ENCODE results near the gene TENM3.

TENM3 gene

DNA sequence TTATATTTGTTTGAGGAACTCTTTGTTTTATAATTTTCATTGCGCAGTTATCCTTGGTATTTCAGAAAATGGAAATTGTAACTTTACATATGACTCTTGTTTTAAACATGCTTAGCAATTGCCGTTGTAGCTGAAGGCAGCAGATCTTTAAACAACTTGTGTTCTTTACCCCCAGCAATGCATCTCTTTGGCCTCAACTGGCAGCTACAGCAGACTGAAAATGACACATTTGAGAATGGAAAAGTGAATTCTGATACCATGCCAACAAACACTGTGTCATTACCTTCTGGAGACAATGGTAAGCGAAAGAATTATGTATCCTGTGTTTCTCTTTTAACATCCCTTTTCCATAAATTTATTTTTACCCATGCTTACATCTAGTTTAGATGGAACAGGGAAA lies 410.4 kb downstream of the TENM3 start:
- Histone ChIP-seq H3K4me3 (ENCODE audit: low read depth, low read length) (no peak overlapping the region), H3K4me1 (ENCODE audit: control insufficient read depth, insufficient read depth, low read length) (no peaks in the 10 kb centered on the region), H3K36me3 (ENCODE audit: control insufficient read depth in 2 of 2, insufficient read depth in 1 of 2, low read length in 2 of 2) (peaks cover 0 to 5% of the 10 kb centered on the region in 2 experiments; a peak in 1 of 3 replicates), H3K9me3 (ENCODE audit: control insufficient read depth, insufficient read depth, low read depth, low read length) (no peaks in the 10 kb centered on the region), H3K27ac (ENCODE audit: extremely low read depth, low read depth, low read length) (no peak overlapping the region)
- POLR2A ChIA-PET: no interaction called here
- TF ChIP-seq KLF1 (tag by site-specific recombination; IDR thresholded peaks at IDR 0.05) (no peak), GLIS1 (tag by site-specific recombination; IDR thresholded peaks at IDR 0.05) (peak; percentile 88)
- CTCF ChIA-PET: no interaction called here

- no peaks in the 10 kb centered on the region for H3K9me3 ChIP-seq (ENCODE audit: control insufficient read depth, insufficient read depth, low read depth, low read length)
Observed at GRCh38 chr4:182655340-182655739, 412.1 kb downstream of the TENM3 start.

More at GRCh38 chr4:182655340-182655739, 412.1 kb downstream of the TENM3 start:
- CTCF ChIA-PET: interaction anchor here (0.6 kb wide), 1 partner anchor 28 kb away, joined by 6 read pairs; no protein-coding TSS in a partner anchor
- POLR2A ChIA-PET: no interaction called here
- Histone ChIP-seq H3K27ac (ENCODE audit: extremely low read depth, low read depth, low read length) (no peak overlapping the region), H3K4me3 (ENCODE audit: low read depth, low read length) (no peak overlapping the region), H3K4me1 (ENCODE audit: control insufficient read depth, insufficient read depth, low read length) (no peaks in the 10 kb centered on the region), H3K36me3 (ENCODE audit: control insufficient read depth in 2 of 2, insufficient read depth in 1 of 2, low read length in 2 of 2) (peaks cover 0 to 7% of the 10 kb centered on the region in 2 experiments; a peak in 1 of 3 replicates)
- no peak for TF ChIP-seq ZBTB8A (tag by site-specific recombination; IDR thresholded peaks at IDR 0.05)
- no peak for TF ChIP-seq ZNF341 (tag by site-specific recombination; IDR thresholded peaks at IDR 0.05; ENCODE audit: low read depth)
- no peak for TF ChIP-seq ZNF148 (tag by site-specific recombination; IDR thresholded peaks at IDR 0.05; ENCODE audit: borderline replicate concordance)
- TF ChIP-seq ZNF837 (tag by site-specific recombination; IDR thresholded peaks at IDR 0.05): no peak
- TF ChIP-seq PRDM1 (tag by site-specific recombination; IDR thresholded peaks at IDR 0.05): no peak
- TF ChIP-seq GLIS1 (tag by site-specific recombination; IDR thresholded peaks at IDR 0.05): no peak
- no peak for TF ChIP-seq ZNF670 (tag by site-specific recombination; IDR thresholded peaks at IDR 0.05; ENCODE audit: low read depth)
- no peak for TF ChIP-seq ZNF548 (tag by site-specific recombination; IDR thresholded peaks at IDR 0.05)
- TF ChIP-seq ZEB2 (tag by site-specific recombination; IDR thresholded peaks at IDR 0.05): no peak
- no peak for TF ChIP-seq ZNF223 (tag by site-specific recombination; IDR thresholded peaks at IDR 0.05)
- TF ChIP-seq, protein P1, sequence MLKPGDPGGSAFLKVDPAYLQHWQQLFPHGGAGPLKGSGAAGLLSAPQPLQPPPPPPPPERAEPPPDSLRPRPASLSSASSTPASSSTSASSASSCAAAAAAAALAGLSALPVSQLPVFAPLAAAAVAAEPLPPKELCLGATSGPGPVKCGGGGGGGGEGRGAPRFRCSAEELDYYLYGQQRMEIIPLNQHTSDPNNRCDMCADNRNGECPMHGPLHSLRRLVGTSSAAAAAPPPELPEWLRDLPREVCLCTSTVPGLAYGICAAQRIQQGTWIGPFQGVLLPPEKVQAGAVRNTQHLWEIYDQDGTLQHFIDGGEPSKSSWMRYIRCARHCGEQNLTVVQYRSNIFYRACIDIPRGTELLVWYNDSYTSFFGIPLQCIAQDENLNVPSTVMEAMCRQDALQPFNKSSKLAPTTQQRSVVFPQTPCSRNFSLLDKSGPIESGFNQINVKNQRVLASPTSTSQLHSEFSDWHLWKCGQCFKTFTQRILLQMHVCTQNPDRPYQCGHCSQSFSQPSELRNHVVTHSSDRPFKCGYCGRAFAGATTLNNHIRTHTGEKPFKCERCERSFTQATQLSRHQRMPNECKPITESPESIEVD (tag by site-specific recombination; IDR thresholded peaks at IDR 0.05): no peak
- TF ChIP-seq, protein P2, sequence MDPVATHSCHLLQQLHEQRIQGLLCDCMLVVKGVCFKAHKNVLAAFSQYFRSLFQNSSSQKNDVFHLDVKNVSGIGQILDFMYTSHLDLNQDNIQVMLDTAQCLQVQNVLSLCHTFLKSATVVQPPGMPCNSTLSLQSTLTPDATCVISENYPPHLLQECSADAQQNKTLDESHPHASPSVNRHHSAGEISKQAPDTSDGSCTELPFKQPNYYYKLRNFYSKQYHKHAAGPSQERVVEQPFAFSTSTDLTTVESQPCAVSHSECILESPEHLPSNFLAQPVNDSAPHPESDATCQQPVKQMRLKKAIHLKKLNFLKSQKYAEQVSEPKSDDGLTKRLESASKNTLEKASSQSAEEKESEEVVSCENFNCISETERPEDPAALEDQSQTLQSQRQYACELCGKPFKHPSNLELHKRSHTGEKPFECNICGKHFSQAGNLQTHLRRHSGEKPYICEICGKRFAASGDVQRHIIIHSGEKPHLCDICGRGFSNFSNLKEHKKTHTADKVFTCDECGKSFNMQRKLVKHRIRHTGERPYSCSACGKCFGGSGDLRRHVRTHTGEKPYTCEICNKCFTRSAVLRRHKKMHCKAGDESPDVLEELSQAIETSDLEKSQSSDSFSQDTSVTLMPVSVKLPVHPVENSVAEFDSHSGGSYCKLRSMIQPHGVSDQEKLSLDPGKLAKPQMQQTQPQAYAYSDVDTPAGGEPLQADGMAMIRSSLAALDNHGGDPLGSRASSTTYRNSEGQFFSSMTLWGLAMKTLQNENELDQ (tag by site-specific recombination; IDR thresholded peaks at IDR 0.05; ENCODE audit: low read depth): no peak
- no peak for TF ChIP-seq IKZF3 (tag by site-specific recombination; IDR thresholded peaks at IDR 0.05)
- TF ChIP-seq ZNF112 (tag by site-specific recombination; IDR thresholded peaks at IDR 0.05): no peak
- TF ChIP-seq ZBTB20 (tag by site-specific recombination; IDR thresholded peaks at IDR 0.05): no peak
- no peak for TF ChIP-seq PBX3 (CRISPR knock-in tag; IDR thresholded peaks at IDR 0.05)
